Natural killer cell (primary cell): ENCODE data around the gene CHIT1. TPM values are rescaled to one million over a fixed set of nuclear protein-coding genes. Genes with fewer than 3 reads are reported as not detected.

Experiments
- ATAC-seq, 3 donors: fragments of 150-1000 bp in 2 of 3; fragments of 200-7000 bp in 1 of 3; cut with Tn5 transposase; 1 replicate in 1 of 3; 2 replicates in 2 of 3; pipeline ENCODE4 v1.10.0; 2021; ENCODE audit warnings: mild to moderate bottlenecking in 2 of 3, moderate library complexity in 2 of 3
- DNase-seq, 2 donors: peaks; one replicate each; pipeline versions ENCODE4 v3.0.0 to v3.0.0-alpha.2; 2013 to 2021; ENCODE audit warnings: mixed read lengths in 1 of 2
- H3K27ac ChIP-seq: one replicate; pipeline ENCODE4 v1.5.1; 2013; ENCODE audit warnings: mild to moderate bottlenecking, low read length
- H3K27me3 ChIP-seq: one replicate; pipeline ENCODE4 v1.6.1; 2013; ENCODE audit warnings: low read length; ENCODE audit not compliant: control insufficient read depth, insufficient read depth
- H3K36me3 ChIP-seq: one replicate; pipeline ENCODE4 v1.6.1; 2013; ENCODE audit warnings: low read length; ENCODE audit not compliant: control insufficient read depth, insufficient read depth
- H3K4me1 ChIP-seq: one replicate; pipeline ENCODE4 v1.6.1; 2013; ENCODE audit warnings: low read length; ENCODE audit not compliant: control insufficient read depth, insufficient read depth
- H3K4me3 ChIP-seq: one replicate; pipeline ENCODE4 v1.5.1; 2013; ENCODE audit warnings: low read length
- H3K9me3 ChIP-seq: one replicate; pipeline ENCODE4 v1.6.1; 2013; ENCODE audit warnings: low read length; ENCODE audit not compliant: control insufficient read depth, insufficient read depth
- H3K27ac Mint-ChIP-seq, 2 donors: one replicate each; pipeline ENCODE4 v1.8.0; 2022; ENCODE audit warnings: mild to moderate bottlenecking in 2 of 2, mixed read lengths in 2 of 2, moderate library complexity in 1 of 2
- H3K27me3 Mint-ChIP-seq, 2 donors: one replicate each; pipeline ENCODE4 v1.8.0; 2022; ENCODE audit warnings: low read depth in 2 of 2, mixed read lengths in 2 of 2
- H3K36me3 Mint-ChIP-seq: one replicate; pipeline ENCODE4 v1.8.0; 2022; ENCODE audit warnings: mixed read lengths
- H3K4me1 Mint-ChIP-seq, 2 donors: one replicate each; pipeline ENCODE4 v1.8.0; 2022; ENCODE audit warnings: mixed read lengths in 2 of 2
- H3K4me3 Mint-ChIP-seq: one replicate; pipeline ENCODE4 v1.8.0; 2022; ENCODE audit warnings: mild to moderate bottlenecking, moderate library complexity, mixed read lengths
- H3K9me3 Mint-ChIP-seq, 2 donors: one replicate each; pipeline ENCODE4 v1.8.0; 2022; ENCODE audit warnings: mixed read lengths in 2 of 2
- WGBS: methylation state at CpG from one replicate; pipeline ENCODE4 v1.1.7; 2013; ENCODE audit warnings: missing lambda C conversion rate; ENCODE audit not compliant: insufficient coverage; 5-methylcytosine and 5-hydroxymethylcytosine counted together
- intact Hi-C: fragments of 100-400 bp; cut with micrococcal nuclease; formaldehyde crosslinking; loops from one replicate; pipeline ENCODE4 v1.14.2; 2022
- total RNA-seq, 4 donors: library from RNA; stranded (reverse); fragments of 120-200 nt in 1 of 4; gene quantifications; one replicate each; pipeline versions ENCODE4 v1.2.3 to v1.2.4, GENCODE V29; 2013 to 2022
- TF ChIP-seq, protein P1 (sequence below): fragments of 200-600 bp; IDR thresholded peaks from one replicate; pipeline ENCODE4 v1.8.0; 2022; ENCODE audit warnings: antibody characterized with exemption

Gene CHIT1
- total RNA-seq, 3 donors from 2014 or later (not counting 1 experiment from before 2014, with no cell fraction given), result 0.07 to 2.2 TPM; not detected in 1

DNA sequence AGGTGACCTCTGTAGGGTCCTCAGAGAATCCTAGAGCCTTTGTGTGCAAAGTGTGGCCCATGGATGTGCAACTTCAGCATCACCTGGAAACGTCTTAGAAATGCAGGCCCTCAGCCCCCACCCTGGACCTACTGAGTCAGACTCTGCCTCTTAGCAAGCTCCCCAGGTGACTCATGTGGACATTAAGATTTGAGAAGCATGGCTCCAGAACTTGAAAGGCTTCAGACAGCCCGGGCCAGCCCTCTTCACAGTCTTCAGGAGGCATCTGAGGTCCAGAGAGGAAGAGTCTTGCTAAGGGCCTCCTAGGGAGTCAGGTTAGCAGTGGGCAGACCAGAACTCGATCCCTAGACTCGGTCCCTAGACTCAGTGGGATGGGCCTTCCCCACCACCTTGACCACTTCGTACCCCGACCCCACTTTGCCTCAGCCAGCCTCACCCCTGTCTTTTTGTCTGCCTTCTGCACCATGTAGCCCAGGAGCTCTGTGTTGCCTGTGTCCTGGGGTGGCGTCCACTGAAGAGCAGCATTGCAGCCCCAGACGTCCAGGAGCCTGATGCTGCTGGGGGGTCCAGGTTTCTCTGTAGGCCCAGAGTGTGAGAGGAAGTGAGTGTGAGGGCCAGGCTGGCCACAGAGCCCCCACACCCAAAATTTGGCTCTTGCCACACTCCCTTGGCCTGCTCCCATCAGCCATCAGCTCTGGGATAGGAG lies 58.7 kb downstream of the CHIT1 start:
- no peaks in the 10 kb centered on the region for H3K4me1 ChIP-seq
- Mint-ChIP-seq H3K27ac (no peak overlapping the region), H3K9me3 (no peaks in the 10 kb centered on the region), H3K27me3 (no peaks in the 10 kb centered on the region), H3K36me3 (no peaks in the 10 kb centered on the region), H3K4me3 (no peak overlapping the region), H3K4me1 (peaks cover 0 to 15% of the 10 kb centered on the region in 2 donors)
- no peaks in the 10 kb centered on the region for H3K9me3 ChIP-seq
- no peak overlapping the region for H3K27ac ChIP-seq
- intact Hi-C loops, result no loop called here
- TF ChIP-seq, protein P1, sequence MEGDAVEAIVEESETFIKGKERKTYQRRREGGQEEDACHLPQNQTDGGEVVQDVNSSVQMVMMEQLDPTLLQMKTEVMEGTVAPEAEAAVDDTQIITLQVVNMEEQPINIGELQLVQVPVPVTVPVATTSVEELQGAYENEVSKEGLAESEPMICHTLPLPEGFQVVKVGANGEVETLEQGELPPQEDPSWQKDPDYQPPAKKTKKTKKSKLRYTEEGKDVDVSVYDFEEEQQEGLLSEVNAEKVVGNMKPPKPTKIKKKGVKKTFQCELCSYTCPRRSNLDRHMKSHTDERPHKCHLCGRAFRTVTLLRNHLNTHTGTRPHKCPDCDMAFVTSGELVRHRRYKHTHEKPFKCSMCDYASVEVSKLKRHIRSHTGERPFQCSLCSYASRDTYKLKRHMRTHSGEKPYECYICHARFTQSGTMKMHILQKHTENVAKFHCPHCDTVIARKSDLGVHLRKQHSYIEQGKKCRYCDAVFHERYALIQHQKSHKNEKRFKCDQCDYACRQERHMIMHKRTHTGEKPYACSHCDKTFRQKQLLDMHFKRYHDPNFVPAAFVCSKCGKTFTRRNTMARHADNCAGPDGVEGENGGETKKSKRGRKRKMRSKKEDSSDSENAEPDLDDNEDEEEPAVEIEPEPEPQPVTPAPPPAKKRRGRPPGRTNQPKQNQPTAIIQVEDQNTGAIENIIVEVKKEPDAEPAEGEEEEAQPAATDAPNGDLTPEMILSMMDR, result no peak
- DNase-seq (no peak), ATAC-seq (no peak)
- no peaks in the 10 kb centered on the region for H3K36me3 ChIP-seq
- H3K4me3 ChIP-seq, result no peak overlapping the region
- H3K27me3 ChIP-seq, result no peaks in the 10 kb centered on the region
- WGBS, result 66% methylated on average over 8 of the region's 8 CpGs

DNA sequence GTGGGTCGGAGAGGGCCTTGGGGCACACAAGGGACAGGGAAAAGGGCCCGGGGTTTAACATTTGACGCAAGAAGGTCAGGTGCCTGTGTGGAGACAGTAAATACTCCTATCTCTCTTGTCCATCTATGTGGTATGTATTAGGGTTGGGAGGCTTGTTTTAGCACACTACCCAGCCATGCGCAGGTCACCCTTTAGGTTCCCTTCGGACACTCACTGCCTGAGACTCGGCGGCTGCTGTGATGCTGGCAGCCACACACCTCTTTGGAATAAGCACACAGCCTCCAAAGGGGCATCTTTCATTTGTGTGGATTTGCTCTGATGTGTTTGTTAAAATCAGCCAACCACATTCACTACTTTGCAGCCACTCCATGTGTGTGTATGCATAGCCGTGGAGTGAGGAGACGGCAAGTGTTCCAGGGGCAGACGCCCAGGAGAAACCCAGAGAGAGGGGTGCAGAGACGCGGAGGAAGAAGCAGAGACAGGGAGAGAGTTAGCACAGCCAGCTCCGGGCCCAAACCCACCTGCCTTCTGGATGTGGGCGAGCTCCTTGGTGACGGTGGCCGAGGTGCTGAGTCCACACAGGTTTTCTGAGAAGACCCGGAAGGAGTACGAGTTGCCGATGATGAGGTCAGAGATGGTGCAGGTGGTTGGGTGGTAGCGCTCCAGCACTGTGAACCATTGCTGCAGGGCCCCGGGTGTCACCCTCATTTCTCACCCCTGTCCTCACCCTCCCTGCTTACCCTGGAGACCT lies 59.5 kb downstream of the CHIT1 start:
- TF ChIP-seq, protein P1, result no peak
- H3K36me3 Mint-ChIP-seq, result no peaks in the 10 kb centered on the region
- intact Hi-C loops, result no loop called here
- Histone ChIP-seq H3K4me3 (no peak overlapping the region), H3K36me3 (no peaks in the 10 kb centered on the region), H3K9me3 (no peaks in the 10 kb centered on the region), H3K27me3 (no peaks in the 10 kb centered on the region), H3K4me1 (no peaks in the 10 kb centered on the region), H3K27ac (no peak overlapping the region)
- no peak overlapping the region for H3K4me3 Mint-ChIP-seq
- H3K9me3 Mint-ChIP-seq, result no peaks in the 10 kb centered on the region
- no peak for DNase-seq
- H3K4me1 Mint-ChIP-seq, result peaks cover 0 to 15% of the 10 kb centered on the region in 2 donors
- no peak overlapping the region for H3K27ac Mint-ChIP-seq
- WGBS, result 88% methylated on average over 18 of the region's 21 CpGs
- ATAC-seq, result no peak
- H3K27me3 Mint-ChIP-seq, result no peaks in the 10 kb centered on the region

DNA sequence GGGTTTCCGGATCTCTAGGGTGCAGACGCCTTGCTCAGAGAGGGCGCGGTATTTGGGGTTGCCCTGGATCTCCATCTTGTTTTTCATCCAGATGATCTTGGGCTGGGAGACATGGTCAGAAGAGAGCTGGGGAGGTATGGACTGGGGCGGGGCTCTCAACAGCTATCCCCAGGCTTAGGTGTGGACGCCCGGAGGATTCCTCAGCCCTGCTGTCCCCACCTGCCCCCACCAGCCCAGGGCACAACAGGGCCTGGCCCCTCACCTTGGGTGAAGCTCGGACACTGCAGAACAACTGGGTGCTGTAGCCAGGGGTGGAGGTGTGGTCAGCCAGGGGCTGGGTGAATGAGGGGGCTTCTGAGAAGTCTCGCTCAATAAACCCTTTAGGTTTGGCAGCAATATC lies 60.5 kb downstream of the CHIT1 start:
- Histone ChIP-seq H3K27me3 (no peaks in the 10 kb centered on the region), H3K4me3 (no peak overlapping the region), H3K9me3 (no peaks in the 10 kb centered on the region), H3K4me1 (no peaks in the 10 kb centered on the region), H3K27ac (no peak overlapping the region), H3K36me3 (no peaks in the 10 kb centered on the region)
- DNase-seq (no peak), ATAC-seq (no peak)
- peaks cover 0 to 5% of the 10 kb centered on the region in 2 donors for H3K27me3 Mint-ChIP-seq
- WGBS, result 89% methylated on average over 9 of the region's 9 CpGs
- H3K9me3 Mint-ChIP-seq, result no peaks in the 10 kb centered on the region
- no peak overlapping the region for H3K4me3 Mint-ChIP-seq
- H3K27ac Mint-ChIP-seq, result no peak overlapping the region
- TF ChIP-seq, protein P1, result no peak
- peaks cover 0 to 15% of the 10 kb centered on the region in 2 donors for H3K4me1 Mint-ChIP-seq
- no peaks in the 10 kb centered on the region for H3K36me3 Mint-ChIP-seq
- intact Hi-C loops, result no loop called here
